CD4-positive, alpha-beta T cell treated with Interleukin-4 for 1 hour (primary cell): ENCODE measurements around the gene PHF2.

ENCODE experiments used
- DNase-seq, 2 donors: peaks; one replicate each; pipeline ENCODE4 v3.0.0-alpha.2; 2020 to 2022

PHF2 gene

GRCh38 chr9:93576258-93577077 is at the start of gene PHF2:
PHF2 (plus strand) TSS chr9:93576584; CDS start chr9:93576774, 190 bp downstream.
- DNase-seq: peak; percentile 41 to 44

DNA sequence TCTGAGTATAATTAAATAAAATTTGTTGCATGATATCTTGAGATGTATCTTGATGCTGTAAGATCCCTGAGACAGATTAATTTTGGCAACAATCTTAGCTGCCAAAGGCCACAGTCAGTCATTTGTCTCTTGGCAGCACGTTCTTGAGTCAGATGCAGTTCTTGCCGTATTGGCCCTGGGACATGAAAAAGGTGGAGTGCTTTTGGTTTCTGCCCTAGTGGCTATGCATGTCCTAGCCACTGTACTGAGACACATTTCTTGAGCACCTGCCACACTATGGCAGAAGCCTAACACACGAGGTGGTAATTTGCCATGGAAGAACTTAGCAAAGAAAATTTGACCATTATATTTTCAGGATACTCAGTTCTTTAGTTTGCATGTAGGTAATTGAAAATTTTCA is 45.0 kb upstream of the PHF2 start:
- DNase-seq: no peak

GRCh38 chr9:93532141-93532540 is 44.2 kb upstream of the PHF2 start:
- no peak for DNase-seq

DNA sequence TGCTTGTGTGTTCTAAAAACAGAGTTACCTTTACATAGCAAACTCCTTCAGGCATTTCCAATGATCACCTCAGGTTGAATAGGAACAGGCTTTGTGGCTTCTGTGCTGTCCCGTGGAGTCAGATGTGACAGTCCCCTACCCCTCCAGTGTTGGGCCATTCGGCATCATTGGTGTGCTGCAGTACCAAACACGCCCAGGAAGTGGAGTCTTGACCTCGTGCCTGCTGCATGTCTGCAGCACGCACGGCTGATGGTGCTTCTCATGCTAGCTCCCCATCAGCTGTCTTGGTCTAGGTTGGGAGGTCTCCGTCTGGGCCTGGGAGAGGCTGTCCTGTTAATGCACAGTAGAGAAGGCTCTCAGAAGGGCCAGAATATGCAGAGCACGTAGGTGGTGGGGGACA is 42.5 kb upstream of the PHF2 start:
- DNase-seq: no peak

DNA sequence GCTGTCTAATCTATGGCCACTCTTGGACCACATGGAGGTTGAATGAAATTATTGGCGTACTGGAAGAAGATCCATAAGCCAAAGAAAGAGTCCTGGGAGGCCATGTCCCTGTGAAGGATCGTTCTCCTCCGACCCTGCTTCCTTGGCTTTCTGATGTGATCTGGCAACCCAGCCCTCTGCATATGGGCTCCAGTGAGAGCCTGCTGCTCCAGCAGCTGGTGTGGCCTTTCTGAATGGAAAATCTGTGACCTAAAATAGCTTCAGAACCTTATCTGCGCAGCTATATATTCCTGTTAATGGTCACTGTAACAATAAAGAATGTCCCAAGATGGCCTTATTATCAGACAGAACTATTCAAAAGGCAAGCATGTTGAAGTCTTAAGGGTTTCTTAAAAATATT is 40.2 kb upstream of the PHF2 start:
- no peak for DNase-seq

DNA sequence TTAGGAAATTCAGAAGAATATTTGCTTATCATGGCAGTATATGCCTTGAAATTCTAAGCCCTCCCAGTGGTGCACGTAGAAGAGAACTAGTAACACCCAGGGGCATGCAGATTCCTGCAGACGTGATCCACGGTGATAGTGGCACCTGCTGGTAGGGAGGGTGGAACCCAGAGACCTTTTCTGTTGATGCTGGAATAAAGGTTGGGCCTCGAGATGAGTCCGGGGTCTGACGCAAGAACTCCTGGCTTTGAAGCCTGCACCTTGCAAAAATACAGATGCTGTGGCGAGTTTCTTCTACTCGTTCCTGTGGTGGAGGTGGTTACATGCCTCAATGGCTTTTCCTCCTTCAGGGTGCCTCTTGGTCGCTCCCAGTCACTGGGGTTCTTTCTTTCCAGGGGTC is 39.5 kb upstream of the PHF2 start:
- no peak for DNase-seq

DNA sequence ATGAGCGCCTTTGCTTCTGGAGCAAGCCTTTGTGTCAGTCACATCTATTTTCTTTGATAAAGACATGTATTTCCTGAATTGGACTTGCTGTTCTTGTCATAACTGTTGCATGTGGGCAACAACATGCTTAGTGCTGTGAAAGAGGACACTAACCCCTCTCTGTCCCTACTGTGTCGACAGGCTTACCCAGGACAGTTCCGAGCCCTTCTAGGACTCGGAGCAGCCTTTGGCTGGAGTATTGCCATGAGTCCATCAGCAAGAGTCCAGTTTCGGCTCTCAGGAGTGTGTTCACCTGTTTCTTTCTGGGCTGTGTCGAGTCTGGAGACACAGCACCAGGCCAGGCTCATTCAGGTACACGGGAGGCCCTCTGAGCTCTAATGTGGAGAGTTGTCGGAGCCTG is 36.1 kb upstream of the PHF2 start:
- DNase-seq: no peak

DNA sequence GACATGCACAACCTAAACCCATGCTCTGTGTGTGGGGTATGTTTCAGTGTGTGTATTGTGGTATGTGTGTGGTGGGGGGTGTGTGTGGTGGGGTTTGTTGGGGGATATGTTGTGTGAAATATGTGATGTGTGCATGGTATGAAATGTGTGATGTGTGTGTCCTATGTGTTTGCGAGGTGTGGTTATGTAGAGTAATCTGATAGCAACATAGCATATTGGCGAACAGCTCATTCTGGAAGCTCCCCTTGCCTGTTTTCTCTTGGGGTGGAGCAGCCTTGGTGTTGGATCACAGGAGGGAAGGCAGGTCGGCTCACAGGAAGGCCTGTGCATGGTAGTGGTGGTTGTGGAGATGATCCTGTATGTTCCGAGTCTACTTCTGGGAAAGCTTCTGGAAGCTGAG is 35.4 kb upstream of the PHF2 start:
- DNase-seq: no peak

DNA sequence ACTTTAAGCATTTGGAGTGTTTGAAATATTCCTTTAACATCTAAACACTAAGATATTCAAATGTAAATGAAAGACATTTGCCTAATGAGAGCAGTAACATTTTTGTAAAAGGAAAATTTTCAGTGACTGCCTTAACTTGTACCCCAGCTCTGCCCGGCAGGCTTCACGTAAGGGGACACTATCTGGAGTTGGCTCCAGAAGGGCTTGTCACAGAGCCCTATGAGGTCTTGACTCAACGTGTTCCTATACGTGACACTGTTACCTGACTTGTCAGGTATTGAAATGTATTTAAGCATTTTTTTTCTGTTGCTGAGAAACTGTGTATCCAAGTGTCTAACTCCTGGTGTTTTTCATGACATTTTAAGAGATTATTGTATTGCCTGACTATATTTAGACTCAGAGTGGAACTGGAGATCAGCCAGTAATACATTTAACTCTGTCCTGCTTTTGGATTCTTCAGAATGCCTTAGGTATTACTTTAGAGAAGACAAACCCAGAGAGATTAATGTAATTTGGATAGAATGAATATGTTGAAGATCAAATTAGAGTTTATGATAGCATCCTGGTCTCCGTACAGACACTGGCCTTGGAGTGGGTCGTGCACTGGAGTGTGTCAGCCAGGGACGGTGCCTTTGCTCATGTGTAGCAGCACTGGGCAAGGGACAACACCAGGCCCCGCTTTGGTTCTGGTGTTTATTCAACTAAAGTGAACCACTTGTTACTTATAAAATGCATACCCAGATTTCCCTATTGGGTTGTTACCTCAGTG is 34.6 kb upstream of the PHF2 start:
- DNase-seq: no peak

DNA sequence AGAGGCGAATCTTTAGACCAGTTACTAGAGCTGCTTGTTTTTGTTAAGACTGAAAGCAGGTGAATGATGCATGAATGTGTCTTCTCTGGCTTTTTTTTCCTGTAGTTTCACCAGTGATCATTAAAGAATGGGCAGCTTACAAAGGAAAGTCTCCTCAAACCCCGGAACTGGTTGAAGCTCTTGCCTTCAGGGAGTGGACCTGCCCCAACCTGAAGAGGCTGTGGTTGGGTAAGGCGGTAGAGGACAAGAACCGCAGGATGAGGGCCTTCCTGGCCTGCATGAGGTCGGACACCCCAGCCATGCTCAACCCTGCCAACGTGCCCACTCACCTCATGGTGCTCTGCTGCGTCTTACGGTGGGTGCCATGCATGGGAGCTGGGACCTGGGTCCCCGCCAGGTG is 33.3 kb upstream of the PHF2 start:
- DNase-seq: no peak

GRCh38 chr9:93546356-93546755 is 30.0 kb upstream of the PHF2 start:
- no peak for DNase-seq

GRCh38 chr9:93549611-93550010 is 26.8 kb upstream of the PHF2 start:
- DNase-seq: no peak

GRCh38 chr9:93552923-93553322 is 23.5 kb upstream of the PHF2 start:
- DNase-seq: no peak

- DNase-seq: no peak
Observed at GRCh38 chr9:93555370-93555769, 21.0 kb upstream of the PHF2 start.

DNA sequence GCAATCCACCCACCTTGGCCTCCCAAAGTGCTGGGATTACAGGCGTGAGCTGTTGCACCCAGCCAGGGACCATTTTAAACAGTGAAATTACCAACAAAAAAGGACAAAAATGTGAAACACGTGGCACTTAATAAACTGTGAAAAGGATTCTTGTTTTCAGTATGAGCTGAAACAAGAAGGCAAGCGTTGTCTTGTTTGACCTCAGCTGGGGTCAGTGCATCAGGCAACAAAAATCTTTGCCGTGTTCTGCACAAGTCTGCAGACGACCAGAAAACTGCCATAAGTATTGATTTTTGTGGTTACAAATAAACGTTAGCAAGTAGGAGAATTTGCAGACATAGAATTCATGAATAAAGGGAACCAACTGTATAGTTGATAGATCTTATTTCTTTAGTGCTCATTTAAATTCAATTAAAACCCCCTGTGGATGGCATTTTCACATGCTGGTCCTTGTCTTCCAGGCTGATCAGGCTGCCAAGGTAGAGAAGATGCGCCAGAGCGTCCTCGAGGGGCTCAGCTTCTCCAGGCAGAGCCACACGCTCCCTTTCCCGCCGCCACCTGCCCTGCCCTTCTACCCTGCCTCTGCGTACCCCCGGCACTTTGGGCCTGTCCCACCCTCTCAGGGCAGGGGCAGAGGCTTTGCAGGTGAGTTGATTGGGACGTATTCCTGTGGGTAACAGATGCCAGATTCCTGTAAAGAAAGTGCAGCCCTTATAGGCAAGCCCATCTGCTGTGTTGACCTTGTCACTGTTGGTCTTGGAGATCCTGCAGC is 18.8 kb upstream of the PHF2 start:
- DNase-seq: no peak

DNA sequence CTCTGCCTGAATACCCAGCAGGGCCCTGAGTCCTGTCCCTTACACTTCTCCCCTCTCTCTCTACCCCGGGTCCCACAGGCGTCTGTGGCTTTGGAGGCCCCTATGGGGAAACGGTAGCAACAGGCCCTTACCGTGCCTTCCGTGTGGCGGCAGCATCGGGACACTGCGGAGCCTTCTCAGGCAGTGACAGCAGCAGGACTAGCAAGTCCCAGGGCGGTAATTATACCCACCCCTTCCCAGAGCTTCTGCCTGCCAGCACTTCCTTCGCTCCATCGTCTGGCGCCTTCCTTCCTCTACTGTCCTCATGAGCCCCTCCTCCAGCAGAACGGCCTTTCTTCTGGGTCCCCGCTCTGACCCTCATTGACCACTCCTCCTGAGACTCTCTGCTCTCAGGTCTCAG is 17.9 kb upstream of the PHF2 start:
- no peak for DNase-seq

- DNase-seq: no peak
Observed at GRCh38 chr9:93560991-93561390, 15.4 kb upstream of the PHF2 start.

GRCh38 chr9:93562157-93562556 is 14.2 kb upstream of the PHF2 start:
- no peak for DNase-seq

DNA sequence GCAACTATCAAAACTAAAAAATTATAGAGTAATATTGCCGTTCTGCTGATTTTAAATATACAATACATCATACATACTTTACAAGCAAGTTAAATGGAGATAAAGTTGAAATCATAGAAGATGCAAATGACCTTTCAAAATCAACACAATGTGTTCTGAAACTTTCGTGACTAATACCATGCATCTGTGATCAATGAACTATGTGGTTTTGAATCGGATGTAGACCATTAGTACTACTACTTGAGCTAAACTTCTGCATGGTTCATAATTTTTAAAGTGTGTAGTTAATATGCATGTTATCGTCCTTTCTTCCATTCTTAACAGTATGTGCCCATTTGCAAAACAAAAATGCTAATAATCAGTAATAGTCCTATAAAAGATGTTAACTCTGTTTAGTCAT is 11.3 kb upstream of the PHF2 start:
- no peak for DNase-seq

- DNase-seq: peak; percentile 97
Observed at GRCh38 chr9:93566408-93567270, 9.7 kb upstream of the PHF2 start.

GRCh38 chr9:93567271-93567959 is 9.0 kb upstream of the PHF2 start:
- no peak for DNase-seq

GRCh38 chr9:93568169-93568568 is 8.2 kb upstream of the PHF2 start:
- no peak for DNase-seq
